Stimulated activated memory B cell treated with anti-CD40 and anti-IgM and Interleukin-4, amounts not matched to agents 10 μg/mL and 1 μg/mL and 100 μg/mL, for 72 hours (primary cell): ENCODE measurements around the gene TEKT1.
"Not testable (repeated sequence)": the region's sequence is repeated elsewhere in the genome, so short reads cannot be mapped to it uniquely, and the experiment has no call there.

Experiments used
- ATAC-seq: fragments of 150-1000 bp; cut with Tn5 transposase; 2 replicates; pipeline ENCODE4 v1.10.0; 2021
- H3K27ac Mint-ChIP-seq: one replicate; pipeline ENCODE4 v1.8.0; 2022; ENCODE audit warnings: mild to moderate bottlenecking, mixed read lengths
- H3K27me3 Mint-ChIP-seq: one replicate; pipeline ENCODE4 v1.8.0; 2022; ENCODE audit warnings: mixed read lengths
- H3K36me3 Mint-ChIP-seq: one replicate; pipeline ENCODE4 v1.8.0; 2022; ENCODE audit warnings: mixed read lengths
- H3K4me1 Mint-ChIP-seq: one replicate; pipeline ENCODE4 v1.8.0; 2022; ENCODE audit warnings: mixed read lengths
- H3K4me3 Mint-ChIP-seq: one replicate; pipeline ENCODE4 v1.8.0; 2022; ENCODE audit warnings: mild to moderate bottlenecking, moderate library complexity, mixed read lengths
- H3K9me3 Mint-ChIP-seq: one replicate; pipeline ENCODE4 v1.8.0; 2022; ENCODE audit warnings: mixed read lengths

Gene TEKT1

DNA sequence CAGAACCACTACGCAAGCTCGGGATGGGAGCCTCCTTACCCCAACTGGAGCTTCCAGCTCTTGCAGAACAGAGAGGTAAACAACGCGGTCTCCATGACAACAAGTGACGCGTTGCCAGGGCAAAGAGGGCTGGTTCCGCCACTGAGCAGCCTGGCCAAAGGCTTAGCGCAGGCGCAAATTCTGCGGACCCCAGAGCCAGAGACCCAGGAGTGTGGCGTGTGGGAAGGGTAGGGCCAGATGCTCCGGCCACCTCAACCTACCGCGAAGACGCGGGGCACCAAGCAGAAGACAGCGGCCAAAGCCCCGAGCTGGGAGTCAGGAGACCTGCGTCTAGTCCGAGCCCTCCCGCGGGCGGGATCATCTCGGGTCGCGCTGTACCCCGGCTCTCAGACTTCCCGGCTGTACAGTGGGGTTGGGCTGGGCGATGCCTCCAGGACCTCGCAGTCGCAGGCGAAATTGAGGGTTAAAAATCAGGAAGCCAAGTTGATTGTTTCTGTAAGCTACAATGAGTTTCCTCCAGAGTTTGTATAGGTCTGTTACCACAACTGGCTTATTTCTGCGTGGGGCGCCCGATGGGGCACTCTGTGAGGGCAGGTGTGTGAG, at the start of gene TEKT1:
TSS of gene TEKT1 (minus strand) at position 69 of the 603 bp plus-strand sequence. CDS start 1,353 bp downstream, outside the sequence.
- Mint-ChIP-seq H3K36me3 (no peaks in the 10 kb centered on the region), H3K4me1 (peaks cover 15% of the 10 kb centered on the region), H3K27ac (no peak within 1 kb of the TSS), H3K4me3 (peak within 1 kb of the TSS; percentile 77), H3K9me3 (no peaks in the 10 kb centered on the region), H3K27me3 (peaks cover 70% of the 10 kb centered on the region)
- ATAC-seq, result peak; percentile 80

DNA sequence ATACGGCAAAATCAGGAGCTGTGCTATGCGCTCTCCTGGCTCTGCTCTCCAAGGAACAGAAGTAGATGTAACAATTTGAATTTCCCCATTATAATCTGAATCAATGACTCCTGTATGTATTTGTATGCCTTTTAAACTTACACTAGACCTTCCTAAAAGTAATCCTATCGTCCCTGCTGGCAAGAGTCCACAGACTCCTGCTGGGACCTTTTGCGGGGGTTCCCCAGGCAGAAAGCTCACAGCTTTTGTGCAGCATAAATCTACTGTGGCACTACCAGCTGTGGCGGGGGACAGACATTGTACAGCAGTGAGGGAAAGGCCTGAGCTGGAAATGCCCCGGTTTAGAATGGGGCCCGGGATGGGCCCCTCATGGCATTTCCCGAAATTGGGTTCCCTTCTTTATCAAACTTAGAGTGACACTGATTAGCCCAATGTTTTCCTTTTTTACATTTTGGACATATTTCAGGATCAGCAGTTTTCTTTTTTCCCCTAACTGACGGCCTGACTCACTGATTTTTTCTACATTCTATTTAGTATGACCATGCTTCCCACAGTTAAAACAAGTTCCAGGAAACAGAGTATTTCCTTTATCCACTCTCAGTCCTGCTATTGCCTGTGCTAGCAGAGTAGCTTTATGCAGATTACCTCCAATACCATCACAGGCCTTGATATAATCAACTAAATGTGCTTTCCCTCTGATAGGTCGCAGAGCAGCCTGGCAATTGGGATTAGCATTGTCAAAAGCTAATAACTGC, 47.9 kb upstream of the TEKT1 start:
- H3K36me3 Mint-ChIP-seq, result peaks cover 10% of the 10 kb centered on the region
- not testable (repeated sequence) for H3K27ac Mint-ChIP-seq, H3K4me3 Mint-ChIP-seq, ATAC-seq, H3K4me1 Mint-ChIP-seq
- H3K27me3 Mint-ChIP-seq, result peaks cover 27% of the 10 kb centered on the region
- H3K9me3 Mint-ChIP-seq, result peaks cover 15% of the 10 kb centered on the region

GRCh38 chr17:6875276-6875675, 43.7 kb upstream of the TEKT1 start:
- not testable (repeated sequence) for H3K4me1 Mint-ChIP-seq, ATAC-seq, H3K27ac Mint-ChIP-seq, H3K4me3 Mint-ChIP-seq, H3K36me3 Mint-ChIP-seq, H3K9me3 Mint-ChIP-seq
- H3K27me3 Mint-ChIP-seq, result peaks cover 30% of the 10 kb centered on the region

DNA sequence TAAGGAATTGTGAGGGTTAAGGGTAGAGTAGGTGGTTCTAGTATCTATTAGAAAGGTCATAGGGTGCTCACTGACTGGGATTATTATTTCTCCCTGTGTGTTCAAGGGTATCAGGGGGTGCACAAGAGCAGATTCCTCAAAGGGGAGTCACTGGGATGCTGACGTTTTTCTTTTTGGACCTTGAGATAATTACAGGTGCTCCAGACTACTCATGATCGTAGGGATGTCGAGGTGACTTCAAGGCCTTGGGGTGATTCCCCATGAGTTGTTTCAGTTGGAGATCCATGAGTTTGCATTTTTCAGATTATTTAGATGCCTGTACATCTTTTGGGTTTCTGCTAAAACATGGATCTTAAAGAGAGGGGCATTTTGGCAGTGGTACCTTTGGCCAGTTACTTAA, 41.4 kb upstream of the TEKT1 start:
- Mint-ChIP-seq H3K4me3 (no peak overlapping the region), H3K27me3 (peaks cover 27% of the 10 kb centered on the region), H3K4me1 (no peaks in the 10 kb centered on the region), H3K27ac (no peak overlapping the region), H3K36me3 (no peaks in the 10 kb centered on the region), H3K9me3 (no peaks in the 10 kb centered on the region)
- ATAC-seq, result no peak

DNA sequence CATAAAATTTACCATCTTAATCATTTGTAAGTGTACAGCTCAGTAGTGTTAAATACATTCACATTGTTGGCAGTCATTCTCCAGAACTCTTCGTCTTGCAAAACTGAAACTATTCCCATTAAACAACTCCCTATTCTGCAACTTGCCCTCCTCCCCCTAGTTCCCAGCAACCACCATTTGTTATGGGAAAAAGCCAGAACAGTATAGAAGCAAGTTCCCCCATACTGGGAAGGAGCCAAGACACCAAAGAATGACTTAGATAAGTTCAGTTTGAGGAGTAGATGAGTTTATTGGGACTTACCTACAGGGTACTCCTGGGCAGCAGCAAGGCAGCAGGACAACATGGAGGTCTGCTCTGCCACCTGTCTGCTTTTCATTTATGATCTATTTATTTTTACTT, 39.3 kb upstream of the TEKT1 start:
- ATAC-seq, result no peak
- no peak overlapping the region for H3K27ac Mint-ChIP-seq
- no peaks in the 10 kb centered on the region for H3K36me3 Mint-ChIP-seq
- H3K27me3 Mint-ChIP-seq, result peaks cover 32% of the 10 kb centered on the region
- H3K4me3 Mint-ChIP-seq, result no peak overlapping the region
- H3K4me1 Mint-ChIP-seq, result no peaks in the 10 kb centered on the region
- H3K9me3 Mint-ChIP-seq, result no peaks in the 10 kb centered on the region

GRCh38 chr17:6868582-6868981, 37.1 kb upstream of the TEKT1 start:
- no peaks in the 10 kb centered on the region for H3K4me1 Mint-ChIP-seq
- H3K27ac Mint-ChIP-seq, result no peak overlapping the region
- H3K9me3 Mint-ChIP-seq, result no peaks in the 10 kb centered on the region
- H3K27me3 Mint-ChIP-seq, result peaks cover 54% of the 10 kb centered on the region
- no peak overlapping the region for H3K4me3 Mint-ChIP-seq
- no peaks in the 10 kb centered on the region for H3K36me3 Mint-ChIP-seq
- no peak for ATAC-seq

DNA sequence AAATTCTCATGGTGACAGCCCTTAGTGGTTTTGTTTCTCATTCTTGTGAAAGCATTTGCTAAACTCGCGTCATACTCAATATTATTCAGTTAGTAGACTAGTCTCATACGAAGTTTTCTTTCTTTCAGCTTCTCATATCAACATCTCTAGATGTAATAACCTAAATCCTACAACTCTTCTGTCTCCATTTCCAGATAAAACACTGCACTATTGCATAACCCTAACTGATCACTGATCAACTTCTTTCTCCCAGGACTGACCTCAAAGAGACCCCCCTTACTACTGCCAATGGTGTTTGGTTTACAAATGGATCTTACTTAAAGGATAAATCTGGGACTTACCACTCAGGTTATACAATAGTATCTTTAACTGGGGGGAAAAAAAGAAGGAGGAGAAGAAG, 36.3 kb upstream of the TEKT1 start:
- Mint-ChIP-seq H3K4me3 (no peak overlapping the region), H3K36me3 (no peaks in the 10 kb centered on the region), H3K27me3 (peaks cover 61% of the 10 kb centered on the region), H3K27ac (no peak overlapping the region), H3K9me3 (no peaks in the 10 kb centered on the region), H3K4me1 (no peaks in the 10 kb centered on the region)
- no peak for ATAC-seq

DNA sequence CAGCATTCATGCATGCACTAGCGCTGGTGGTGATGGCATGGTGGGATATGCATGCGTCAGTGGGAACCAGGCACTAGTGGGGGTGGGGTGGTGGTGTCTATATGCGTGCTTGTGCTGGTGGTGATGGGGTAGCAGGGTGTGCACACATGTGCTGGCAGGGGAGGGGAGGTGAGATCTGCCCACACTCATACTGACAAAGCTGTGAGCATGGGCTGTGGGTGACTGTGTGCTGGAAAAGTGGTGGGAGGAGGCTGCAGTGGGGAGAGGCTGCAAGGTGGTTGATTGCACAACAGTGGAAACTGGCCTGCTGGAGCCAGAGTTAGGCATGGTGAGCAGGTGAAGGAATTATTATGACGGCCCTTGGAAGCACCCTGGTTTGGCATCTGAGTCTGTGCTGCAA, 31.3 kb upstream of the TEKT1 start:
- Mint-ChIP-seq H3K9me3 (peaks cover 2% of the 10 kb centered on the region), H3K27ac (no peak overlapping the region), H3K27me3 (peaks cover 77% of the 10 kb centered on the region), H3K4me3 (no peak overlapping the region), H3K4me1 (peaks cover 5% of the 10 kb centered on the region), H3K36me3 (no peaks in the 10 kb centered on the region)
- ATAC-seq, result no peak

DNA sequence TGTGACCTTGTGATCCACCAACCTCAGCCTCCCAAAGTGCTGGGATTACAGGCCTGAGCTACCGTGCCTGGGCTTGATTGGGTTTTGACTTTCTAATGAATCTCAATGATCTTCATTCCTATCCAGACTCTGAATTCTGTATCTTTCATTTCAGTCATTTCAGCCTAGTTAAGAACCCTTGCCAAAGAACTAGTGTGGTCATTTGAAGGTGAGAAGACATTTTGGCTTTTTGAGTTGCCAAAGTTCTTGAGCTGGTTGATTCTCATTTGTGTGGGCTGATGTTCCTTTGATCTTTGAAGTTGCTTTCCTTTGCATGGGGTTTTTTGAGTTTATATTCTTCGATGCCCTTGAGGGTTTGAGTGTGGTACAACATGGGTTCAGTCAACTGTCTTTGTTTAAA, 30.6 kb upstream of the TEKT1 start:
- no peak for ATAC-seq
- Mint-ChIP-seq H3K36me3 (no peaks in the 10 kb centered on the region), H3K27me3 (peaks cover 82% of the 10 kb centered on the region), H3K27ac (no peak overlapping the region), H3K4me1 (peaks cover 12% of the 10 kb centered on the region), H3K9me3 (peaks cover 2% of the 10 kb centered on the region), H3K4me3 (no peak overlapping the region)

DNA sequence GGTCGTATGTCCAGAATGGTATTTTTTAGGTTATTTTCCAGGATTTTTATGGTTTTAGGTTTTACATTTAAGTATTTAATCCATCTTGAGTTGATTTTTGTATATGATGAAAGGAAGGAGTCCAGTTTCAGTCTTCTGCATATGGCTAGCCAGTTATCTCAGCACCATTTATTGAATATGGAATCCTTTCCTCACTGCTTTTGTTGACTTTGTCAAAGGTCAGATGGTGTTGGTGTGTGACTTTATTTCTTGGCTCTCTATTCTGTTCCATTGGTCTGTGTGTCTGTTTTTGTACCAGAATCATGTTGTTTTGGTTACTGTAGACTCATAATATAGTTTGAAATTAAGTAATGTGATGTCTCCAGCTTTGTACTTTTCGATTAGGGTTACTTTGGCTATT, 26.4 kb upstream of the TEKT1 start:
- Mint-ChIP-seq H3K9me3 (peaks cover 2% of the 10 kb centered on the region), H3K27ac (no peak overlapping the region), H3K4me1 (peaks cover 13% of the 10 kb centered on the region), H3K27me3 (peaks cover 53% of the 10 kb centered on the region), H3K36me3 (no peaks in the 10 kb centered on the region), H3K4me3 (no peak overlapping the region)
- no peak for ATAC-seq

DNA sequence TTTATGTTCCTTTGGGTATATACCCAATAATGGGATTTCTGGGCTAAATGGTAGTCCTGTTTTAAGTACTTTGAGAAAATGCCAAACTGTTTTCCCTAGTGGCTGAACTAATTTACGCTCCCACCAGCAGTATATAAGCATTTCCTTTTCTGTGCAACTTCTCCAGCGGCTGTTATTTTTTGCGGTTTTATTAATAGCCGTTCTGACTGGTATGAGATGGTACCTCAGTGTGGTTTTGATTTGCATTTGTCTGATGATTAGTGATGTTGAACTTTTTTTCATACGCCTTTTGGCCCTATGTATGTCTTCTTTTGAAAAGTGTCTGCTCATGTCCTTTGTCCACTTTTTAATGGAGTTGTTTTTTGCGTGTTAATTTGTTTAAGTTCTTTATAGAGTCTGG, 25.8 kb upstream of the TEKT1 start:
- no peak for ATAC-seq
- no peaks in the 10 kb centered on the region for H3K36me3 Mint-ChIP-seq
- H3K27me3 Mint-ChIP-seq, result peaks cover 47% of the 10 kb centered on the region
- H3K27ac Mint-ChIP-seq, result no peak overlapping the region
- no peak overlapping the region for H3K4me3 Mint-ChIP-seq
- peaks cover 13% of the 10 kb centered on the region for H3K4me1 Mint-ChIP-seq
- peaks cover 2% of the 10 kb centered on the region for H3K9me3 Mint-ChIP-seq

- Mint-ChIP-seq H3K27me3 (peaks cover 37% of the 10 kb centered on the region), H3K4me3 (no peak overlapping the region), H3K4me1 (peaks cover 13% of the 10 kb centered on the region), H3K36me3 (no peaks in the 10 kb centered on the region), H3K27ac (no peak overlapping the region), H3K9me3 (peaks cover 2% of the 10 kb centered on the region)
- no peak for ATAC-seq
These were observed 24.5 kb upstream of the TEKT1 start for GRCh38 chr17:6856051-6856450.

- ATAC-seq, result no peak
These were observed 22.4 kb upstream of the TEKT1 start for GRCh38 chr17:6853764-6854442.

GRCh38 chr17:6848545-6849179, 17.1 kb upstream of the TEKT1 start:
- not testable (repeated sequence) for H3K4me1 Mint-ChIP-seq, H3K4me3 Mint-ChIP-seq, ATAC-seq, H3K27ac Mint-ChIP-seq, H3K36me3 Mint-ChIP-seq, H3K9me3 Mint-ChIP-seq
- peaks cover 57% of the 10 kb centered on the region for H3K27me3 Mint-ChIP-seq

More at GRCh38 chr17:6853764-6854442, 22.4 kb upstream of the TEKT1 start:
- Mint-ChIP-seq H3K27ac (peak overlapping the region; percentile 20), H3K9me3 (no peaks in the 10 kb centered on the region), H3K4me1 (peaks cover 13% of the 10 kb centered on the region), H3K4me3 (peak overlapping the region; percentile 68), H3K27me3 (peaks cover 38% of the 10 kb centered on the region), H3K36me3 (no peaks in the 10 kb centered on the region)

- not testable (repeated sequence) for H3K4me3 Mint-ChIP-seq, H3K36me3 Mint-ChIP-seq, H3K27ac Mint-ChIP-seq, H3K4me1 Mint-ChIP-seq, H3K9me3 Mint-ChIP-seq, ATAC-seq
- H3K27me3 Mint-ChIP-seq, result peaks cover 65% of the 10 kb centered on the region
These were observed 14.6 kb upstream of the TEKT1 start for GRCh38 chr17:6846138-6846537.
